Mucosa of stomach (tissue), 1 donor: Measurements from ENCODE around the gene RND3.

Experiments
- H3K27me3 ChIP-seq: one replicate; pipeline ENCODE4 v1.7.0; 2013; ENCODE audit warnings: mild to moderate bottlenecking, low read length; ENCODE audit not compliant: control insufficient read depth, insufficient read depth
- H3K36me3 ChIP-seq: one replicate; pipeline ENCODE4 v1.7.0; 2013; ENCODE audit warnings: low read length; ENCODE audit not compliant: control insufficient read depth, insufficient read depth
- H3K4me1 ChIP-seq: one replicate; pipeline ENCODE4 v1.7.0; 2013; ENCODE audit warnings: mild to moderate bottlenecking, low read length; ENCODE audit not compliant: control insufficient read depth, insufficient read depth
- H3K4me3 ChIP-seq: one replicate; pipeline ENCODE4 v1.7.0; 2013; ENCODE audit warnings: low read length
- H3K9ac ChIP-seq: one replicate; pipeline ENCODE4 v1.7.0; 2013; ENCODE audit warnings: mild to moderate bottlenecking, low read length, moderate library complexity
- H3K9me3 ChIP-seq: one replicate; pipeline ENCODE4 v1.7.0; 2013; ENCODE audit warnings: mild to moderate bottlenecking, low read length, moderate library complexity; ENCODE audit not compliant: control insufficient read depth
- donor health status: Pancreatic carcinoma.

RND3 gene

DNA sequence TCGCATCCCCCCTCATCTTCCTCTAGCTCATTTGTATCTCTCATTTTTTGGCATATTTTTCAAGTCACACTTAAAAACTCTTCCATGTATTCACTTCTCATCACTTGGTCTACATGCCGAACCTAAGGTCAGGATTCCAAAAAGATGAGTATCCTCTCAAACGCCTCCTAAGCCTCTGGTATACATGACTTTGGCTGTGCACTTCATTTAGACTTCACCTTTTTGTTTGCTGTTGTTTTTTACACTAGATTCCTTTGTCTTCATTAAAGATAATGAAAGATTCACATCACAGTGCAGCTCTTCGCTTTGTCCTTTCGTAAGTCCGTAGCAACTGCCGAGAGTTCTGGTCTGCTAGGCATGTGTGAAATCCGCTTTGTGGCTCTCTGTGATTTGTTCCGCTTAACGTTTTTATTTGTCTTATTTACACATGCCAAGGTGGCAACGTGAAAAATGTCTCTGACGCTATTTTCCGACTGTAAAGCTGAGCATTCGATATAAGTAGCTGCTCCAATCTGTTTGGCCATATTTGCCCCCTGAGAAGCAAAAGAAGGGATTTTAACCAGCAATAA, 17.7 kb downstream of the RND3 start:
- H3K27me3 ChIP-seq = no peaks in the 10 kb centered on the region
- H3K9ac ChIP-seq = no peak overlapping the region
- no peaks in the 10 kb centered on the region for H3K36me3 ChIP-seq
- H3K4me1 ChIP-seq = peaks cover 29% of the 10 kb centered on the region
- no peak overlapping the region for H3K4me3 ChIP-seq
- no peaks in the 10 kb centered on the region for H3K9me3 ChIP-seq

DNA sequence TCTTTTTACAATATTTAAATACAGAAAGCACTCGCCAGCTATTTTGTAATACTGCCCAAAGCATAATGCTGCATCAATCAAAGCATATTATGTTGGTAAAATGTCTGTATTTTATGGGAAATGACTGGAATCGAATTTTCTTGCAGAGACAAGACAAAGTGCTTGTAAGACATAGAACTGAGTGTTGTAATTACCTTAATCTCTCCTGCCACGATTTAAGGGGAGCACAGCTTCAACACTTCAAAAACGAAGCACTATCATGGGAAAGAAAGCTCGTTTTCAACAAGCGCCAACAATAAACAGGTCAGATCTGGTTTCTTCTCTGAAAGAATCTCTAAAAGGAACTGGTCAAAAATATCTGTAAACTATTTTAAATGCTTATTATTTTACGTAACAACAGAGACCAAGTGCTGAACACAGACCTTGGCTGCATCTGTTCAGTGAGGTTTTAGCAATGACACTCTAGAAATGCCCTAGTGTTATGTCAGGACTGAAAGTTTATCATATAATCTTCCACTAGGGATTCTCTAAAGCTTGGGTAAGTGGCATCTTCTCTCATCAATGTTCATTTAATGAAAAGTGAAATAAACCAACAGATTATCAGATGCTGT, 19.0 kb downstream of the RND3 start:
- no peaks in the 10 kb centered on the region for H3K27me3 ChIP-seq
- H3K4me1 ChIP-seq = peaks cover 18% of the 10 kb centered on the region
- H3K9me3 ChIP-seq = no peaks in the 10 kb centered on the region
- no peak overlapping the region for H3K9ac ChIP-seq
- H3K4me3 ChIP-seq = no peak overlapping the region
- no peaks in the 10 kb centered on the region for H3K36me3 ChIP-seq

DNA sequence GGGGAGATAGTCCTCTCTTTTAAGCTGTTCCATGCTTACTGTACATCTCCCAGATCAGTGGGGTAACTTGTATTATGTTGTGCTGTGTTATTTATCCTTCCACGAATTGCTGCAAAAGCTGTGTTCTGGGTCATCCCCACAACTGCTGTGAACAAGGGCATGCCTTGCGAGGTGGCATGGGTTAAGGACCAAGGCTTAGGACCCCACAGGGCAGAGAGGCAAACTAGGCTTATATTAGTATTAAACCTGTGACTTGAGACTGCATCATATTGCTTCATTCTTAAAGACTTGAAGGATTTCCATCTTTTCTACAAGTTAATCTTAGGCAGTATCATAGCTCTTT, 19.9 kb downstream of the RND3 start:
- Histone ChIP-seq H3K9ac (no peak overlapping the region), H3K36me3 (no peaks in the 10 kb centered on the region), H3K4me3 (no peak overlapping the region), H3K4me1 (peaks cover 9% of the 10 kb centered on the region), H3K9me3 (no peaks in the 10 kb centered on the region), H3K27me3 (no peaks in the 10 kb centered on the region)

DNA sequence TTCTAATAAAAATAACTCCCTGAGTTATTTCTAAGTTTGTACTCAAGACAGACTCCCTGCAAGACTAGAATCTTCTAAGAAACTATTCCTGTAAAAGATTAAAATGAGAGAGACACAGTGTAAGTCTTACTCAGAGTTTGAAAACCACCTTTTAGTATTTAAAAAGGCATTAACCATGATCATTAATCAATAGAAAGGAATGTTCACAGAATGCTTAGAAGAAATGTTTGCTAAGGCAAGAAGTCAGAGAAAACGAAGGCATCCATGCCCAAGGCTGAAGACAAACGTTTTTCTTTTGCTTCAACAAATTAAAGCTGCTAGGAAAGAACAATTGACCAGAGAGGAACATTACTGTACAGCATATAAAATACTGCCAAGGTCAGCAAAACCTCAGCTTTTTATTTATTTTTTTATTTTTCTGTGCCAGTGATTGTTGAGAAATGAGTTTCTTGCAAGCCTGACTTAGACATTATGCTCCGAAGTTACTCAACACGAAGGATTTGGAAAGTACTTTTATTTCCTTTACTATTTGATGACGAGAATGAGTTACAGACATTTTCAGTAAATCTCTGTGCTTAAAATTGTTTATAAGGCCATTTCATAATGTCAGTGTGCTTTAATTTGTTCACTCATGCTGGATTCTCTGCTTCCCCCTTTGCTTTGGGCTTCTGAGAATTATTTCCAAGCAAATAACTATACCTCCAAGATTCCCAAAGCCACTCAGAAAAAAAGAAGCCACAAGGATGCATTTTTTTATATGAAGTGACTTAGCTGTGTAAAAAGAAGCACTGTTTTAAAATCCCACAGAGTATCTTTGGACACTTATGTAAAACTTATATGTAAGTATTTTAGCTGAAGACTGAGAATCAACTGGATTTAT, 20.5 kb downstream of the RND3 start:
- H3K9ac ChIP-seq = no peak overlapping the region
- H3K9me3 ChIP-seq = no peaks in the 10 kb centered on the region
- H3K27me3 ChIP-seq = no peaks in the 10 kb centered on the region
- H3K4me3 ChIP-seq = no peak overlapping the region
- no peaks in the 10 kb centered on the region for H3K36me3 ChIP-seq
- H3K4me1 ChIP-seq = peaks cover 5% of the 10 kb centered on the region

DNA sequence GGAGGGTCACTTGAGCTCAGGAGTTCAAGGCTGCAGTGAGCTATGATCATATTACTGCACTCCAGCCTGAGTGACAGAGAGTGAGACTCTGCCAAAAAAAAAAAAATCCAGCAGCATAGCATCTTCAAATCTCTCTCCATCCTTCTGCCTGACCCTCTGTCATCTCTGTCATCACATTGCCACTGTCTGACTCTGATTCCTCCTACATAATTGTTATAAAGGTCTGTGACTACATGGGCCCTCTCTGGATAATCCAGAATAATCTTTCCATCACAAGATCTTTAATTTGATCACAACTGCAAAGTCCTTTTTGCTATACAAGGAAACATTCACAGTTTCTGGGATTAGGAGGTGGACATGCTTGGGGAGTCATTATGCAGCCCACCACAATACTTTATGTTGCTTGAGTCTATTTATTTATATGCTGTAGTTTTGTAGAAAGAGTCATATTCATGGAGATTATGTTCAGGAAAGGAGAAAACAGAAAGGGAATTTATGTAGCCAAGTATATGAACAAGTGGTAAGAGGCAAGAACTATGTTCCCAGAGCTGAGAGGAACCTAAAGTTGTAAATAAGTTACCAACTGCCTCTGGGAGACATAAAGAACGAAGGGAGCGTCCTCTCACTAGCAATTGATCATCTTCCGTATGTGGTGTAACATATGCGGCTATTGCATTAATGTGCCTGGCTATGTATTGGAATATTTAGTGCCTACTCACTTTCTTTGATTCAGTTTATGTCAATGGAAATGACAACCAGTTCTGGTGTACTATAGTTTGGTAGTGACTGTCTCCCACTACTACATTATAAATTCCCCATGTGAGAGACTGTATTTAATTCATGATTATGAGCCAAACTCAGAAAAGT, 21.5 kb downstream of the RND3 start:
- Histone ChIP-seq H3K4me3 (no peak overlapping the region), H3K4me1 (peaks cover 4% of the 10 kb centered on the region), H3K9ac (no peak overlapping the region), H3K9me3 (no peaks in the 10 kb centered on the region), H3K36me3 (no peaks in the 10 kb centered on the region), H3K27me3 (no peaks in the 10 kb centered on the region)

DNA sequence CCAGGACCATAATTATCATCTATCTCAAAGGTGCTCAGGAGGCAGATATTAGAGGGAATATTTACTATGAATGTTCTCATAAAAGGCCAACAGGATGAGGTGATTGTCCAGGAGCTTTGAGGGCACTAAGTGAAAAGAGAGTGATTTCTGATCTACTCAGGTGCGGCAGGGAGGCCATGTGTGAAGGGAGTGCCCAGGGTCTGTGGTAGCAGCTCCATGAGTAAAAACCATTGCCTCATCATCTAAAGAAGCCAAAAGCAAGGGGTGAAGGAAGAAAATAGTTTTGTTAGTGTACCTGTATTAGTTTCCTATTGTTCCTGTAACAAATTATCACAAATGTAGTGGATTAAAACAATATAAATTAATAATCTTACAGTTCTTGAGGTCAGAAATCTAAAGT, 22.5 kb downstream of the RND3 start:
- Histone ChIP-seq H3K4me3 (no peak overlapping the region), H3K36me3 (no peaks in the 10 kb centered on the region), H3K27me3 (no peaks in the 10 kb centered on the region), H3K4me1 (peaks cover 4% of the 10 kb centered on the region), H3K9ac (no peak overlapping the region), H3K9me3 (no peaks in the 10 kb centered on the region)

DNA sequence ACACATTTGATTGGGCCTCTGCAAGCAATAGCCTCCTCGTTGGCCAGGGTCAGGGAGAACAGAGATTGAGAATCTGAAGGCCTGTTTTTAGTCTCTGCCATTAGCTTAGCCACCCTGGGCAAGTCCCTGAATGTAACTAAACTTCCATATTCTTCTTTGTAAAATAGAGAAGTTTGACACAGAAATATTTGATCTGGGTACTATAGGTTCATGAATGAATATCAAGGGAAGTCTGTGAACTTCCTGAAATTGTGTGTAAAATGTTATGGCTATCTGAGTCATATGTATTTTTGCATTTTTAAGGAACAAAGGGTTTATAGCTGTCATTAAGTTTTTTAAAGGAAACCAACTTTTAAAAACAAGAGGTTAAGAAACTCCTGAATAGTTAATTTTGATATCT, 23.2 kb downstream of the RND3 start:
- Histone ChIP-seq H3K36me3 (no peaks in the 10 kb centered on the region), H3K9ac (no peak overlapping the region), H3K4me3 (no peak overlapping the region), H3K27me3 (no peaks in the 10 kb centered on the region), H3K9me3 (no peaks in the 10 kb centered on the region), H3K4me1 (peaks cover 4% of the 10 kb centered on the region)

DNA sequence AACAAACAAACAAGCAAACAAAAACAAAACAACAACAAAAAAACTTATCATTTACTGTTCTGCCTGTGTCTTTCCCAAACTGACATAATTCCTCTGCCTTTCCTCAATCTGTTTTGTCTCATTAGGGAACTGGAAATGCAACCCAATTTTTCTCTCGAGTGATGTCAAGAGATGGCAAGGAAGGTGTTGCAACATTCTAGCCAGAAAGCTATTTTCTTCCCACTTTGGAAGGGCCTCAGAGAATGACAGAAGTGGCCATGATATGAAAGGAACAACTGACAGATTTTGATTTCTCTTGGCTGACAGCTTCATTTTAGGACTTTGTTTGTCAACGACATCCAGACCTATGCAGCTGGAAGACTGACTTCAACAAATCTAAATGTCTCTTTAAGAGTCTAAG, 24.7 kb downstream of the RND3 start:
- Histone ChIP-seq H3K4me1 (peaks cover 4% of the 10 kb centered on the region), H3K9ac (no peak overlapping the region), H3K27me3 (no peaks in the 10 kb centered on the region), H3K36me3 (no peaks in the 10 kb centered on the region), H3K9me3 (no peaks in the 10 kb centered on the region), H3K4me3 (no peak overlapping the region)

DNA sequence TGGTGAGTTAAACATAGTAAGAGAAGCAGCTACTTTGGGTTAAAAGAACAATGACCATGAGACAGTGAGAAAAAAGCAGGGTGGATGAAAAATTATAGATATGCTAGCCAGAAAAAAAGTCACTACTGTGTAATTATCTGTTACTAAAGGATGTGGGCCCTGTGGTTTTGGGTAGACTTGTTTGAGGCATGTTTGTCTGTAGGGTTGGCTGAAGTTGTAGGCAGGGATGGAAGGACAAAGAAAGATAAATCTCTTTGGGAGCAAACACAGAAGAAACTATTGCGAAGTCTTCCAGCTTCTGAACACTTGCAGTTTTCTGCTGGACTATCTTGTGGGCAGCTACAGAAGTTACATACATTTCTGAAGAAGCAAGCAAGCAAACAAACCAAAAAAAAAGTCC, 28.2 kb downstream of the RND3 start:
- Histone ChIP-seq H3K36me3 (no peaks in the 10 kb centered on the region), H3K9me3 (no peaks in the 10 kb centered on the region), H3K4me1 (no peaks in the 10 kb centered on the region), H3K4me3 (no peak overlapping the region), H3K27me3 (no peaks in the 10 kb centered on the region), H3K9ac (no peak overlapping the region)

DNA sequence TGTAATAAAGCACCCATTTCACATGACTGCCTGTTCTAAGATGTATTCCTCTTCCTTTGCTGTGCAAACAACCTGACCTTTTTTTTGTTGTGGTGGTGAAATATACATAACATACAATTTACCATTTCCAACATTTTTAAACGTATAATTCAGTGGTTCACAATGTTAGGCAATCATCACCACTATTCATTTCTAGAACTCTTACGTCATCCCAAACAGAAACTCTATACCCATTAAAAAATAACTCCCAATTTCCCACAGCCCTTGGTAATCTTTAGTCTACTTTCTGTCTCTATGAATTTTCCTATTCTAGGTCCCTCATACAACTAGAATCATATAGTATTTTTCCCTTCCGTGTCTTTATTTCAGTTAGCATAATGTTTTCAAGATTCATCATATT, 36.7 kb downstream of the RND3 start:
- Histone ChIP-seq H3K4me1 (no peaks in the 10 kb centered on the region), H3K9me3 (no peaks in the 10 kb centered on the region), H3K9ac (no peak overlapping the region), H3K27me3 (no peaks in the 10 kb centered on the region), H3K36me3 (no peaks in the 10 kb centered on the region), H3K4me3 (no peak overlapping the region)

DNA sequence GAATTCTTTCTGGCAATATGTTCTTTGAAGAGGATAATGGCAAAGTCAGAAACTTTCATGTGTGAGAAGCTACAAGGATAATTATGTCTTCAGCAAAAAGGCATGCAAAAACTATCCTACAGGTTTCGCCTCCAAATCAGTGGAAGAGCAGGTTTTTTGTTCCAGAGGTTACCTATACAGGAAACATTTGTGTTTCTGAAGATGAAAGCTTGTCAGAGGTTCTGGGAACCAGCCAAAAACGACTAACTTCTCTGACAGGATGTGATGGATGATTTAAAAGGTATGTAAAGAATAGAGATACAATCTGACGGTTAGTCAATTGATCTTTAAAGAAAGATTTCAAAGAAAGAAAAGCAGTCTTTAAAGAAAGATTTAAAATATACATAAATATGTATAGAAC, 37.6 kb downstream of the RND3 start:
- H3K9ac ChIP-seq = no peak overlapping the region
- no peaks in the 10 kb centered on the region for H3K9me3 ChIP-seq
- no peaks in the 10 kb centered on the region for H3K36me3 ChIP-seq
- no peaks in the 10 kb centered on the region for H3K27me3 ChIP-seq
- H3K4me1 ChIP-seq = no peaks in the 10 kb centered on the region
- H3K4me3 ChIP-seq = no peak overlapping the region

DNA sequence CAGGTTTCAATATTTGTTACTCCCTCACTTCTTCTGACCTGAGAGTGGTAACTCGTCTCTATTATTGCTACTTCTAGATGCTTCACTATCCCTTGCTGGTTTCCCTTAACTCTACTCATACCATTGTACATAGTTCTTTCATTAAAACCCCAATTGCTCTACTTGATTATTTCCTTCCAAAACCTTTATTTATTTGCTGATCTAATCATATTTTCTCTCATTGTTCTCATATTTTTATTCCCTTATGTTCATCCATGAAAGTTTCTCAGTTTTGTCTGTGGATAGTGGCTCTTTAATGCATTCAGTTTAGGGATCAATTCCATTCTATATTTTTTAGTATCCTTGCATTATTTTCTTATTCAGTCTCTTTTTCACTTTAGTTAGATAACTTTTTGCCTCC, 42.1 kb downstream of the RND3 start:
- H3K27me3 ChIP-seq = no peaks in the 10 kb centered on the region
- no peaks in the 10 kb centered on the region for H3K36me3 ChIP-seq
- H3K4me1 ChIP-seq = no peaks in the 10 kb centered on the region
- H3K9ac ChIP-seq = no peak overlapping the region
- H3K9me3 ChIP-seq = no peaks in the 10 kb centered on the region
- no peak overlapping the region for H3K4me3 ChIP-seq
